GM15510 (cell line): ENCODE measurements around the gene KNDC1.

Experiments
- POLR2A ChIP-seq: IDR thresholded peaks from 3 replicates; pipeline ENCODE4 v1.6.1; 2011; ENCODE audit warnings: borderline replicate concordance; ENCODE audit not compliant: insufficient read length; ENCODE audit errors: extremely low read depth

Gene KNDC1

GRCh38 chr10:133122171-133122935 lies 37.7 kb upstream of the KNDC1 start:
- no peak for TF ChIP-seq POLR2A

DNA sequence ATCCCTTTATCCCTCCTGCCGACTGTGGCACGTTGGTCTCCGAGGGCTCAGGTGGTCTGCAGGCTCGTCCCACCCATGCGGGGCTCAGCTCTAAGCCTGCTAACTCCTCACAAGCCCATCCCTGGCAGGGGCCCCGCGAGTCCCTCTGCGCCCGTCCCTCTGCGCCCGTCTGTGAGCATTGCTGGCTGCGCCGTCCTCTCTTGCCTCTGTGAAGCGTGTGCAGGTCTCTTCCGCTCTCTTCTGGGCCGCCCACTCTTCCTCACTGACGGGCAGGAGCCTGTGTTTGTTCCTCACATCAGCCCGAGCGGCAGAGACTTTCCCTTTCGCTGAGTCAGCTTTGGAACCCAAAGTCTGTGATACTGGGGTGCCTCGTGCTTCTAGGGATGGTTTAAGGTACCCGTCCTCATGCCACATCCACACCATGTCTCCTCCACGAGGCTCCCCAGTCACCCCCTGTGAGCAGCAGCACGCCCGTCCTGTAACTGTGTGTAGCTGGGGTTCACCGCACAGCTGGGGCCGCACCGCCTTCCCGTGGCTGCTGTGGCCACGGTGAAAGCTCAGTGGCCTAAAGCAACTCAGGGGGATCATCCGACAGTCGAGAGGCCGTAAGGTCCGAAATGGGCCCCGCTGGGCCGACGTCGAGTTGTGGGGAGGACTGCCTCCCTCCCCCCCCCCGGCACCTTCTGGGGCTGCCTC lies 36.8 kb upstream of the KNDC1 start:
- no peak for TF ChIP-seq POLR2A

DNA sequence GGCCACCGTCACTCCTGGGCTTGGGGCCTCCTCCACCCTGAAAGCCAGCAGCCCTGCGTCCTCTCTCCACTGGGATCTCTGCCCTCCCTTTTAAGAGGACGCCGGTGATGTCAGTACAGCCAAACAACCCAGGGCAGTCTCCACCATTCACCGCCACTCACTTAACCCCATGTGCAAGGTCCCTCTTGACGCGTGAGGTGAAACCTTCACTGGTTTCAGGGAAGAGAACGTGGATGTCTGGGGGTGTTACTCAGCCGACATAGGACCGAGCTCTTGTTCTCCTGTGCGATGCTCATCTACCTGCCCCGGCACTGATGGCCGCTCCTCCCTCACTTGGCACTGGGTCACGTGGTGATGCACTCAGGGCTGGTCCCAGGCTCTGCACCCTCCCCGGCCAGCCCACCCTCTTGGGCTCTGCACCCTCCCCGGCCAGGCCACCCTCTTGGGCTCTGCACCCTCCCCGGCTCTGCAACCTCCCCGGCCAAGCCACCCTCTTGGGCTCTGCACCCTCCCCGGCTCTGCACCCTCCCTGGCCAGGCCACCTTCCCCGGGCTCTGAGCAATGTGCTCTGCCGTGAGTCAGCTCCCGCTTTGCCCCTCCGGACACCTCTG lies 36.2 kb upstream of the KNDC1 start:
- no peak for TF ChIP-seq POLR2A

DNA sequence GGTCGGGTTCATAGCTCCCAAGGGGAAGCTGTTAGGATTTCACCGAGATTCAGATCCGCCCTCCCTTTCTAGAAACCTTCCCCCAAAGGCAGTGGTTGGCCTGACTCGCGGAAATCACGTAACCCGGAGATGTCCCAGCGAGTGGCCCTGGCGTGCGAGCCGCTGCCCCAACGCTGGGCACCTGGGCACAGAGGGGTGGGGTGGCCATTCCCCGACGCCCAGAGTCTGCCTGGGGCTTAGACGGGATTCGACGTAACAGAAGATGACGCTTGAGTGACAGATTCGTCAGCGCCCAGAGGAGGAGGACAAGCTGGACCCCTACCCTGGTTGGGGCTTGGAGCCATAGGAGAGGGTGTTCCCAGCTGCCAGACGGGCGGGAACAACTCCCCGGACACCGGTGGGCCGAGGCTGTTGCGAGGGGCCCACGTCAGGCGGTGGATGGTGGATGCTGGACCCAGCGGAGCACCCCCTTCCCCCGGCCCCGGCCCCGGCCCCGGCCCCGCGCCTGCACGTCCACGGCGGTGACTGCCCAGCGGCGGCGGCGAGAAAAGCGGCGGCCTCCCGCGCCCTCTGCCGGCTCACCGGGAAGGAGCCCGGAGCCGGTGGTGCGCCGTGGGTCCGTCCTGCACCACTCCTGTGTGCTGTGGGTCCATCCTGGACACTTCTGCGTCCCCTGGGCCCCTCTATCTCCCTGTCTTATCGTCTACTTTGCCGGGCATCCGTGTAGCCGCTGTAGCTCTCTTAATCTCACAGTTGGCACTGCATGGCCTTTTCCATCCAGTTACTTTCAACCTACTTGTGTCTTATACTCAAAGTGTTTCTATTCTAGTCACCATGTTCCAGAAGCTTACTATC lies 35.4 kb upstream of the KNDC1 start:
- no peak for TF ChIP-seq POLR2A

DNA sequence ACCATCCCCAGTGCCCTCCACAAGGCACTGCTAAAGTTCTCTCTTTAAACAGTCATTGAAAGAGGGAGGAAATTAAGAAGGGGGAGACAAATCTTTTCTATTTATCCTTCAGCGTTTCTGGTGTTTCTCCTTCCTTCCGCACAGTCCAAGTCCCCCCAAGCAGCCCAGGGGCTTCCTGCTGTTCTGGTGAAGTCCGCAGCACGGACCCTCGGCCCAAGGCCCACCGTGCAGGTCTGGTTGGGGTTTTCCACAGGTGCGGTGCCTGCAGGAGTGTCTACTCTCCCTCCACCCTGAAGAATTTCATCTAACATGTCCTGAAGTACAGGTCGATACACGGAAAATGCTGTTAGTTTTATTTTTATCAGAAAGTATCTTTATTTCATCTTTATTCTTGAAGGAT lies 34.1 kb upstream of the KNDC1 start:
- no peak for TF ChIP-seq POLR2A

GRCh38 chr10:133126431-133127290 lies 33.4 kb upstream of the KNDC1 start:
- no peak for TF ChIP-seq POLR2A

DNA sequence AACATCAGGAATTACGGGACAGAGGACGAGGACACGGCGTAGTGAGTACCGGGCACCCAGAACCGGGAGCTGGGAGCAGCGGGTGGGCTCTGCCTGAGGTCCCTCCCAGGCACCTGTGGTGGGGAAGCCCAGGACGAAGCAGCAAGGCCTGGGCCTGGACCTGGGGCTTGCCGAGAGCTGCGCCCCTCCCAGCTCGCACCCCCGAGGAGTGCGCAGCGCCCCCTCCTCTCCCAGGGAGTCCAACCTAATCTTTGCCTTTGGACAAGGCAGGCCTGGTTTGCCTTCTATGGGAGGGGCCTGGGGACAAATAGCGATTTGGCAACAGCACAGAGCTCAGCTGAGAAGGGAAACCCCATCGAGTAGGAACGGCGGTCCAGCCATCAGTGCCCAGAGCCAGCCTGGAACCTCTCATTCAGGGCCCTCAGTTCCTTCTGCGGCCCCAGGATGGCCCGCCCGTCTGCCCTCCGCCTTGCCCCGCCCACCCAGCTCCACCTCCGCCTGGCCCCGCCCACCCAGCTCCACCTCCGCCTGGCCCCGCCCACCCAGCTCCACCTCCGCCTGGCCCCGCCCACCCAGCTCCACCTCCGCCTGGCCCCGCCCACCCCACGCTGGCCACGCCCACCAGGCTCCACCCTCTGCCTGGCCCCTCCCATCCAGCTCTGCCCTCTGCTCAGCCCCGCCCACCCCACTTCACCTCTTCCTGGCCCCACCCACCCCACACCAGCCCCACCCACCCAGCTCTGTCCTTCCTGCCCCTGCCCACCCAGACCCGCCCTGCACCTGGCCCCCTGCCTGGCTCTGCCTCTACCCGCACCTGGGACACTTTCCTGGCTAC lies 32.5 kb upstream of the KNDC1 start:
- no peak for TF ChIP-seq POLR2A

DNA sequence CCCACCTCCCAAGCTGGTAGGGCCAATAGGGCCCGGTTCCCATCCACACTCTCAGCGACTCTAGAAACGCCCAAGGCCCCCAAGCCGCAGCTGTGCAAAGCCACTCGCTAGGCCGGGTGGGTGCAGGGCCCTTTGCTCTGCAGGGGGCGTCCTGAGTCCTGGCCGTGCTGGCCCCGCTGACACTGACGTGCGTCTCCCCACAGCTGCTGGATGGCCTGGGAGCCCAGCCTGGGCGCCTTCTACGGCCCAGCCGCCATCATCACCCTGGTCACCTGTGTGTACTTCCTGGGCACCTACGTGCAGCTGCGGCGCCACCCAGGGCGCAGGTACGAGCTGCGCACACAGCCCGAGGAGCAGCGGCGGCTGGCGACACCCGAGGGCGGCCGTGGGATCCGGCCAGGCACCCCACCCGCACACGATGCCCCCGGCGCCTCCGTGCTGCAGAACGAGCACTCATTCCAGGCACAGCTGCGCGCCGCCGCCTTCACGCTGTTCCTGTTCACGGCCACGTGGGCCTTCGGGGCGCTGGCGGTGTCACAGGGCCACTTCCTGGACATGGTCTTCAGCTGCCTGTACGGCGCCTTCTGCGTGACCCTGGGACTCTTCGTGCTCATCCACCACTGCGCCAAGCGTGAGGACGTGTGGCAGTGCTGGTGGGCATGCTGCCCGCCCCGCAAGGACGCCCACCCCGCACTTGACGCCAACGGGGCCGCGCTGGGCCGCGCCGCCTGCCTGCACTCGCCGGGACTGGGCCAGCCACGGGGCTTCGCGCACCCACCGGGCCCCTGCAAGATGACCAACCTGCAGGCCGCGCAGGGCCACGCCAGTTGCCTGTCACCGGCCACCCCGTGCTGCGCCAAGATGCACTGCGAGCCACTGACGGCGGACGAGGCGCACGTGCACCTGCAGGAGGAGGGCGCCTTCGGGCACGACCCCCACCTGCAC lies 31.6 kb upstream of the KNDC1 start:
- no peak for TF ChIP-seq POLR2A

- TF ChIP-seq POLR2A: no peak
These were observed 30.8 kb upstream of the KNDC1 start for GRCh38 chr10:133129071-133129858.

GRCh38 chr10:133129859-133130495 lies 30.0 kb upstream of the KNDC1 start:
- no peak for TF ChIP-seq POLR2A

DNA sequence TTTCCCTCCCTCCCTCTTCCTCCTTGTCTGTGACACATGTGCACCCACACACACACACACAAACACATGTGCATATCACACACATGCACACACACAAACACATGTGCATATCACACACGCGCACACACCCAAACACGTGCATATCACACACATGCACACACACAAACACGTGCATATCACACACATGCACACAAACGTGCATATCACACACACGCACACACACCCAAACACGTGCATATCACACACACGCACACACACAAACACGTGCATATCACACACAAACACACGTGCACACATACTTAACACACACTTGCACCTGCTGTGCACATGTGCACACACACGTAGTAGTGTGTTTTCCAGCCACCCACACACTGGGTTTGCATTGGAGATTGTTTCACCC lies 29.4 kb upstream of the KNDC1 start:
- TF ChIP-seq POLR2A: no peak
